ENCODE results near the gene BMPER.

BMPER gene

DNA sequence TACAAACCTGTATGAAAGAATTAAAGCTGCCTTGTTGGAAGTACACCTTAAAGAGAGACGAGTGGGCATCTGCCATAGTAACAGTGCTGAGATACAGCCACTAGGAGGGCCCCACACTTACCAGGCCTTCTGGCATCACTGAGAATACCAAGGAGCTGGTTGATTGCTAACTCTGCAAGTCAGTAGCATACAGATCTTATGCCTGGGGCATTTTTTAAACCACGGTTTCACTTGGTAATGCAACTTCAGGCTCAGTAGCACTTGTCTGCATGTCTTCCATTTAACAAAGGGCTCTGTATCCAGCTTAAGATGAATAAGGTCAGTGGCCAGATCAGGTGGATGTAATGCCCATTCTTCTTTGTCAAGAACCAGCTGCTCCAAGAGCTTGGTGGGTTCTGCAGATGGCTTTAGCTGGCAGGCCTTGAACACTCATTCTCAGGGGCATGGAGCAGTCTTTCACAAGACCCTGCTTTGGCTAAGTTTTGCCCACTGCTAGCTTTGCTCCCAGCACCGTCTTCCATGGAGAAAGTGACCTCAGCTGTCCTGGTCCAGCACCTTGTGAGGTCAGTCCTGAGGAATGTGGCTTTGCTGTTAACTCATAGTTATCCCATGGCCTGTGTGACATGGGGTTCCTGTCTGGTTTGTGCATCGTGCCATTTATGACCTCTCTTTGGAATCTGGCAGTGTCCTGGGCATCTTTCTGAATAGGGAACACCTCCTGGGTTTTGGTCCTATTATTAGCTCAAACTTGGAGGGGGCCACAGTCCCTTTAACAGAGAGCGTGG lies 68.1 kb downstream of the BMPER start:
- no peak for DNase-seq

DNA sequence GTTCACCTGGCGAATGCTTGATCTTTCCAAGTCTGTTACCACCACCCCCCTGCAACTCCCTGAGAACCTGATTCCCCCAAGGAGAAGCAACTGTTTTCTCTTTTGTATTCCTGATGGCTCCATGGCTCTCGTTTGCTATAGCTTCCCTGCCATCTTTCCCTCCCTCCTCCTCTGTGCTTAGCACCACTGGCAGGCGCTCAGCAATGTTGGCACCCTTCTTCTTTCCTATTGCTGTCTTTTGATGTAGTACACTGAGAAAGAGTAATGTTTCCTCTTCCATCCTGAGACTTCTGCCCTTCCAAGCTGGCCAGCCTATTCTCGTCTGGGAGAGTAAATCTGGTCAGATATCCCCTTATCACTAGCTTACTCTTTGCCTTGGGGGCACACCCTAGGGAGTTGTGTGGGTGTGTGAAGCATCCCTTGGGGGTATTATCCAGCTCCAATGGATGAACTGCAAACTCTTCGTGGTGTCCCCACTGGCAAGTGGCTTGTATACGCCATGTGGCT lies 74.0 kb downstream of the BMPER start:
- no peak for DNase-seq

DNA sequence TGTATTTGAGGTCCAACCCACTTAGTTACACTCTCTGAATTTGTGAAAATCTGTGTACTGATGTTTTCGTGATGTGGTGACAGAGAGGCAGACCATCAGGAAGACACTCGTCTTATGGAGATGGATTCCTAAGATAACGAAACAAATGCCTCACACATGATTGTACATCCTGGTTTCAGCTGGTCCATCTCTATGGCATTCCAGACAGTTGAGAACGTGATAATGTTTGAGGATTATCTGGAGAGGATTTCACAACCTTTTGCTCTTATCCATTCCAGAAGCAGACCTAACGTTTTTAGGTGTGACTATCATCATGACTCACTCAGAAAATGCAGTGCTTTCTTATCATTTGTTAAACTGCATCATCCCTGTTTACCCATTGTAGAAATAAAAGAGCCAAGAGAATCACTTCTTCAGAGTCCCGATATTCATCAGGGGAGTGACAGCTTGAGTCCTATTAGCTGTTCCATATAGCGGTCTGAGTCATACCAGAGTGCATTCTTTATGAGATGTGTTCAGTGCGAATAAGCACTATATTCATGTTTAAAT lies 74.5 kb downstream of the BMPER start:
- DNase-seq = no peak

DNA sequence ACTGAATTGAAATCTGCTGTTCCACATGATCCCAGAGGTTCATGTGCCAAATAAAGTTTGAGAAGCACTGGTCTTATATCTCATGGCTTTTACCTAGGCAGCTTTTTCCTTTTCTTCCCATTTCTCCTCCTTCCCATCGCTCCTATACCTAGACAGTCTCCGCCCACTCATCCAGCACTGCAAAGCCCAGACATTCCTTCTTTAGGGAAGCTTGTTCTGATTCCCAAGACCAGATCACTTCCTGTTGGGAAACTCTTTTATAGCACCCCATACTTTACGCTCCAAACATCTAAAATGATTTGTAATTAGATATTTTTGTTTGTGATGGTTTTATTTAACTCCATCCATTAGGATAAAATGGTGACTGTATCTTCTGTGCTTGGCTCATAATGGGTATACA lies 75.9 kb downstream of the BMPER start:
- no peak for DNase-seq

DNA sequence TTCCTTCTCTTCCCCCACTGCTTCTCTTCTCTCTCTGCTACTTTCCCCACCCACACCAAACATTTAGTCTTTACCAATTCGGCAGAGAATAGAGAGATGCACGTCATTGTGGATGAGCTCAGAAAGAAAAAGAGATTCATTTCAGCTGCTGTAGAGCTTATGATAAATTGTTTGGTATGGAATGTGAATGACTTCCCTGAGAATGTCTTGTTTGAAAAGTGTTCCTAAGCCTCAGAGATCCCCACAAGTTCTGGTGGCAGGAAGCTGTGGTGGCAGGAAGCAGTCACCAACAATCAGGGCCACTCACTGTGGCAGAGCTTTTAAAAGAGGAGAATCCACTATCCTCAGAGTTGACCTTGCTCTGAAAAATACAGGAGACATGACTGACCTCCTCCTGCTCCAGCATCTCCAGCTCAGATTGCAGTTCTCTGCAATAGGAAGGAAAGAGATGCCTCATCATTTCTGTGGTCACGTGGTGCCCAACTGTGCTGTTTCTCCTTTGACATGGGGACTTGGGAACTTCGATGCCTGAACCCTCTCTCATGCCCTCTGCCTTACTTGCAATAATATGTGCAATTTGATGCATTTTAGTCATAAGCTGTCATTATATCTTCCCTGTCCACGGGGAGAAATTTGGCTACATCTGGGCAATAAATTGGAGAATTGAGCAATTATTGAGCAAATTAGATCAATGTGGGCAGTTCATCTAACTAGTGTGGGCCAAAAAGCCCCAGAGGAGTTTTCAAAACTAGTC lies 76.5 kb downstream of the BMPER start:
- DNase-seq = no peak

DNA sequence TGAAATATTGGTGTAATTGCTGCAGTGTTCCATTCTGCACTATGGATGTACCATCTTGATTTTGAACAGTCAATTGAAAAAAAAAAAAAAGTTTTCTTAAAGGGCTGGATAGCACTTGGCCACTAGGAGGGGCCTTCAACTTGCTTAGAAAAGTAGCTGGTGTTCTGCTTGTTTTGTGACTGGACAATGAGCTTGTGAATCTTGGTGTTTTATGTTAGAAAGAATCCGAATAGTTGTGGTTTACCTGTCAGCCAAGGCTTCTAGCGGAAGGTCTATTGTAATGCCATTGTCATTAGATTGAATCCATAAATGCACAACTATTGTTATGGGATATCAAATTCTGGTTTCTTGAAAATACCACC lies 77.1 kb downstream of the BMPER start:
- no peak for DNase-seq

DNA sequence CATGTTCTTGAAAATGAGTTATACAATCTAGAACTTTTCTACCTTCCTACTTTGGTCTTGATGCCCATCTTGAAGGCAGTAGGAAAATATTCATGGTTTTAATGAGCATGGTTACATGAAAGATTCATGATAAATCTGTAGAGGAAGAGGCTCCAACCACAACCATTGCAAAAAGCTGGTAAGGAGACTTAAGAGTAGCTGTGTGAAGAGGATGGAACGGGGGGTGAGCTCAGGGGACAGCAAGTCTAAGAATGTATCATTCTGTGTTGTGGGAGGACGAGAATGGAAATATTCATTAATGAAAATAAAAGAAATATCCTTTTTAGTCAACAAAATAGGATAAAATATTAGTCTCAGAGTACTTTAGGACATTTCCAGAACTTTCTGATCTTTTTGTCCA lies 81.1 kb downstream of the BMPER start:
- no peak for DNase-seq

DNA sequence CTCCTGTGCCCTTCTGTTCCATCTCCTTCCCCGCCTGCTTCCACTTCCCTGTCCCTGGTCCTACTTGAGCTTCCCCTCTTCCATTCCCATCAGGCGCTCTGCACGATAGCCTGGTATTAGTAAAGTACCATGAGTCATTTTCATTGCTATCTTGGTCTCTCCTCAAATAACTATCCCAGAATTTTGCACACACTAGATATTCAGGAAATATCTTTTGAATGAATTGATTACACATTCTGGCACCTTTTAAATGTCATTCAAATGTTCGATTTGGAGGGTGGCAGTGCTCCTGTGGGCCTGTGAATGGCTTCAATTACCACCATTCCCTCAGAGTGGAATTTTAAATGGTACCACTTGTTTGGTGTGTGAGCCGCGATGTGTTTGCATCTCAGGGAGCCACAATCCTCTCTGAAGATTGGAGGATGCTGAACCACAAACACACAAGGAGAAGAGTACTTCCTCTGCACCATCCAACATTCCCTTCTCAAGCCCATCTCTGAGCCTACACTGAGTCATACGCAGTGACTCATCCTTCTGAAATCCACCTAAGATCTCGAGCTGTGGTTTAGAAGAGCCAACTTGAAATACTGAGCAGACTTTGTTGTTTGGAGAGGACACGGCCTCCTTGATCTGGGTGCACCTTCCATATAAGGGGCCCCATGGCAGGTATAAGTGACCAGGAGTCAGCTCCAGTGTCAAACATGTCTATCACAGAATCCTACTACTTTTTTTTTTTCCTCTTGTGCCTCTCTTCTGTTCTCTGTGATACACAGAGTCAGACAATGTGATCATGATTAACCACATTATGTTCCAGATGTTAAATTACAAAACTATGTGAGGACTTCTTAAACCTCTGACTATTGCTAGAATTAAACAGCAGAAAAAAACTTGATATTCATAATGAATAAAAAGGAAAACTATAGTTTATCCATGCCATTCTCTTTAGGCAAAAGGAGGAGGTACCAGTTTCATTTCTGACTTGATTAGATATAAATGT lies 81.9 kb downstream of the BMPER start:
- no peak for DNase-seq

DNA sequence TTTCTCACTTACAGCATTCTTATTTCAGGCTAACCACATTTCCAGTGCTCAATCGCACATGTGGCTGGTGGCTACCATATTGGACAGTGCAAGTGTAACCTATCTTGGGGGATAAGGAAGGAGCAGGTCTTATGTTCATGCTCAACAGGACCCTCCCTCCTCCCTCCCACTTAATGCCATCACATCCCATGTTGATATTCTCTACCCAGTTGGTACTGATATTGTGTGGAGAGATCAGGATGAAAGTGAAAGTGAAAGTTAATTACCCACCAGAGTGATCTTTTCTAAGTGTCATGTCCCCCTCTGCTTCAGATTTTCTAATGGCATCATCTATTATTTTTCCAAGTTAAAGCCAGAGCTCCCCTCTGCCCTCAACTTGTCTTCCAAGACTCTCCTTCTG lies 91.6 kb downstream of the BMPER start:
- no peak for DNase-seq

DNA sequence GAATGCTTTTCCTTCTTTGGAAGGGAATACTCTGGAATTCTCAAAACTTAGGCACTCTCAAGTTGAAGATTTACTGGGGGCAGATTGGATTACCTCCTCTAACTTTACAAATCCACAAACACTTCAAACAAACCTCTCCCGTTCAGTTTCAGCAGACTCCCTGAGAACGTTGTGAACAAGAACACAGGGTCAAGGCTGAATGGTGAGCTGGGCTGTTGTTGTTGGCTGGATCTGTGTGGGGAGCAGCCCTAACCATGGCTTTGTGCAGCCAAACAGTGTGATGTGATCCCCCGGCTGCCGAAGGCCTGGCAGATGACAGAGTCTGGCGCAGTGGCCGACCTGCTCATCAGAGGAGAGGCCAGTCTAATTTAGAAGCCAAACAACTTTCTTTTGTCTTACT lies 93.1 kb downstream of the BMPER start:
- no peak for DNase-seq

DNA sequence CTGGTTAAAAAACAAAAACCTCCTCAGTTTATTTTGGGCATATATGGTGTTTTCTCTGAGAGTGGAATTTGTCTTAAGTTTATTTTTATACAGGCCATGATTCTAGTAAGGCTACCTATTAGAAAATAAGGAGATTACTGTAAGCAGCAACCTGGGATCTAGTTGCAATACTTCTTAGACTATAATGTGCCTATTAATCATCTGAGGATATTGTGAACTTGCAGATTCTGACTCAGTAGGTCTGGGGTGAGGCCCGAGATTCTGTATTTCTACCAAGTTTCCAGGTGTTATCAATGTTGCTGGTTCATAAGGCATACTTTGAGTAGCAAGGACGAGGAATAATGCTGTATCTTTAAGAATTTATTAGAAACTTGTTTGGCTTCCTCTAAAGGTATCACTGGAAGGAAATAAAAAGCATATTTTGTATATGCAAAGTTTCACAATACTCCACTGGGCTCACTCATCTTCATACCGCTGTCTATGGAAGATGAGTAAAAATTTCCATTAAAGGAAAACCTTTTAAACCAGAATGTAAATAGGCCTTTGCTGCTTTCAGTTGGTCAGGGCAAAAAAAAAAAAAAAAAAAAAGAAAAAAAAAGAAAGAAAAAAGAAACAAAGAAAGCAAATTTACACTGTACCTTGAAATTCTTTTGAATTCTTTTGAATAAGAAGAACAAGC lies 105.8 kb downstream of the BMPER start:
- DNase-seq = no peak

DNA sequence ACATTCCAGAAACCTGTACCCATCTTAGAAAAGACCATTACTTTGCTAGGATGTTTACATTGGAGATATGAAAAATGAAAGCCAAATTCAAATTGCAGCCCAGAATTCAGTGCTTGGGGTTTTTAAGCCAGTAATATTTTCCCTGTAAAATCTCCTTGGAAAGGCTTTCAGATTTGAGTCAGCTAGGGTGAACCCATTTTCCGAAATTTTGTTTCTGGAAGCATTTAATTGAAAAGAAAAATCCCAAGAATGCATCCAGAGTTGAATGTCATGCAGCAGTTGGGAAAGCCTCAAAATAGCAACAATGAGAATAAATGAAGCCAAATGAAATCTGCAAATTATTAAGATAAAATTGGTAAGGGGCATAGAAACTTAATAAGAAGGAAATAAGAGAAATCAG lies 106.4 kb downstream of the BMPER start:
- no peak for DNase-seq

DNA sequence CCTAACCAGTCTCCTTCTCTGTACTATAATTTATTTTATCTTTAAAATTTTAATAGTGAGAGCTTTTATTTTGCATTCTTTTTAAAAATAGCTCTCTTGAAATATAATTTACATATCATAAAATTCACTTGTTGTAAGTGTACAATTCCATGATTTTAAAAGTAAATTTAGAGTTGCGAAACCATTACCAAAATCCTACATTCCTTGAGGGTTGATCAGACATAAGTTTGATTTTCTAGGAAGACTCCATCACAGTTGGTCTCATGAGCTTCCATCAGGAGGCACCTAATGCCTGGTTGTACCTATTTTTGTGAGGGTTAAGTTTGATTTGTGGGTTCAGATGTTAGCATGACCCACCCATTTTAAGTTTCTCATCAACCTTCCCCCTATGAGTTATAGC lies 108.1 kb downstream of the BMPER start:
- DNase-seq = no peak

DNA sequence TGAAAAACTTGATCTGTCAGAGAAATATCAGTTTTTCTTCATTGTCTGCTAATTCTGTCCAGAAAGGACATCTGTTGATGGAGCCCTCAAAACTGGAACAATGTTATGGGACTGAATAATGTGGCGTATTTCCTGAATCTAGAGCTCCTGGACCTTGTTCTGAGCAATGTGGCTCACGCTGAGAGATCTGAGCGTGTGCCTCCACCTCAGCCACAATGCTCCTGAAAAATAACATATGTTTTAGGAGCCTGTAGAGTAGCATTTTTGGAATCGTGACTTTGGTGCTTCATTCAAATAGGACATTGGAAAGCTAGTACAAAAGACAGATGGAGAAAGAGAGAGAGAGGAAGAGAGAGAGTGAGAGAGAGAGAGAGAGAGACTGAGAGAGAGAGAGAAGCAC lies 110.3 kb downstream of the BMPER start:
- no peak for DNase-seq

DNA sequence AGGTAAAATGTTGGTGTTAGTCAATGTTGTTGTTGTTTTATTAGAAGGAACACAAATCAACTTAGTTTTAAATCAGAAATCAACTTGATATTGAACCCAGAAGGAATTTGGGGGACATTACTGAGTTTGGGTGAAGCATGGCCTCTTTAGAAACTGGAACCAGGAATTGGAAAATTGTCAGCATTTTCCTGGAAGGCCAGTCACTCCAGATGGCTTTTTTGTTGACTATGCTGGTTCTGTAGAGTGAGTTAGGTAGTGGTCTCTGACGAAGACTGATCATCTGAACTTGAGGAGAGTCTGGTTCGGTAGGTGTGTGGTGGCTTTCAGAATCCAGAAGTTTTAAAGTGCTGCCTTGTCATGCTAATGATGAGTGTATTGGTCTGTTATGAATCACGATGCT lies 111.5 kb downstream of the BMPER start:
- DNase-seq = no peak

DNA sequence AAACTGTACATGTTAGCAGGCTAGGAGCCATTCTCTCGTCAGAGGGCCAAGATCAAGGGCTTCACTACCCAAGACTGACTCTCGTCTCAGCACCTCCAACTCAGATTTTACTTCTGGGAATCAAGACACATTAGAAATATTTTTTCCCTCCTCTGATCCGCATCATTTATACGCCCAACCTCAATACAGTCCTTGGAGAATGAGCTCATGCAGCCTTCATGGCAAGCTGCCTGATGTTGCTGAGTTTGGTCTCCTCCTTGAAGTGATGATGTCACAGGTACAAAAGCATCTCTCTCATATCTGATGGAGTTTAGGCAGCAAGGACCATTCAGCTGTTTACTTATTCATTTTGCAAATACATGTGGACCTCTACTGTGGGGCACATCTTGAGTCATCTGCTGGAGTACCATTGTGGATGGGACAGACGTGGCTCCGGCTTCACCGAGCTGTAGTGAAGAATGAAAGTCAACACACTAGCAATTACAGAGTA lies 114.0 kb downstream of the BMPER start:
- DNase-seq = no peak

DNA sequence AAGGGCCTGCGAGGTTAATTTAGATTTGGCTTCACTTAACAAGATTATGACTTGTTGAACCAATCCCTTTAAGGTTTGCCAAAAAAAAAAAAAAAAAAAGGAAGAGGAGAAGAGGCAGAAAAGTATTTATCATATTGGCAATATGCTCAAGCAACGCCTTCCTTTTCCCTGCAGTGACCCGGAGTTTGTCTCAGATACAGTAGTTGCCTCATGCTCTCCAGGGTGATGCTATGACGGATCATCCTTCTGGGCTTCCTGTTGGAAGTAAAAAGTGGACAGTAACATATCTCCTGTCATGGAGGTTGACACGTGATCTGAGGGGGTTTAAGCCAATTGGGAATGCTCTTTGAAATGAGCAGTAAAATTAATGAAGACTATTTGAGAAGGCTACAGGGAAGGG lies 117.3 kb downstream of the BMPER start:
- DNase-seq = no peak

DNA sequence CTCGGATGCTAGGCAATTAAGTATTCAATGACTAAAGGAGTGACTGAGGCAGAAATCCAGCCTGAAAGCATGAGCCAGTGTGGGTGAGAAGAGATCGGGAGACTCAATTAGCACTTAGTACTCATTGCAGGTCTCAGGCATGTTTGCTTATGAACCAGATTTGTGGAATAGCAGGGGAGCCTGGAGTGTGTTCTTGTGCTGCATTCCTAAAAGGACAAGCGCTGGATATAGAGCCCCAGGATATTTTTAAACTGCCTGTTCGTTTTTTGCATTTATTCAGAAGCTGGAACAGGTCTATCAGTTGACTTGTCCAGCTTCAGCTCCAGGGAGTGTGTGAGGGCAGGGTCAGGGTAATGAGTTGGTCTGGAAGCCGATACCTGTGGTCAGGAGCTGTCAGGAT lies 120.3 kb downstream of the BMPER start:
- no peak for DNase-seq

DNA sequence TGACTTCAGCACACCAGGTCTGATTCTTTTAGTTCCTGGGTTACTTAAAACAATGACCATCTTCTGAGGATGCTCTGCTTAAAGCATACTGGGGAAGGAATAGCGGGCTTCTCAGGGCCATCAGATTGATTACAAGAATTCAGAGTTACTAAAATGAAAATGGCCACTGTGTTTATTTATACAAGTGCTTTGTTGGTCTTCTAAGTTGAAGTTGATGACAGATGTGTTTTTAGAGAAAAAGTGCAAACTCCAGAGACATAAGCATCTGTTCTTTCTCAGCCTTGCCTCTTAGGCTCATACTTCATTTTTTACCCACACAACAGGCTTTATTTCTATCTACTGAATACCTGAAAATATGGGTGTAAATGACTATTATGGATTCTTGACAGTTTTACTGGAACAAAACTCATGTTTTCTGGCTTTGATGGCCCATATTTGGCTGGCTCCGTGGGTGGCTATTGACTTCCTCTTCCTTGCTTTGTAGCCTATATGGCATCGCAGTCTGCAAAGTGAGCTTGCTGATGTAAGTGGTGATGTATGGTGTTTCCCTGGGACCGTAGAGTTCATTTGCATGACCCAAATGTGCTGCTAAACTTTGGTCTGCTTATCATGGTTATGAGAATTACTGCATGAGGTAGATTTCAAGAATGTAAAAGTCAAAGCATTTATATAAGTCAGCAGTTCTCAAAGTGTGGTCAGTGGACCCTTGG lies 121.3 kb downstream of the BMPER start:
- no peak for DNase-seq

DNA sequence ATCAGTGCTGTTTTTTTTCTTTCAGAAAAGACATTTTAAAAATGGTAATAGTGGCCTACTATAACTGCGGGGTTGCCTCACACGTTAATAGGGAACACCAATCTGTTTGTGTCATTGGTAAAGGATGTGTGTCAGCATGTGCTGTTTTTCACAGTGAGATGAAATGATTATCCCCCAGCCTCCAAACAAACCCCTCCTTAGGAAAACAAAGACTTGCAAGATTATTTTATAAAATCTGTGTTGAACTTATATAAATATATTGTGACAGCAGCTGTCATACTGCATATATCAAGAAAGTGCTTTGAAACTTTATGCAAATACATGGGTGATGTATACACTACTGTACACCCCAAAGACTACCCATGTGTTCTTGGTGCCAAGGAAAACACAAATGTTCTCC lies 125.8 kb downstream of the BMPER start:
- DNase-seq = no peak

DNA sequence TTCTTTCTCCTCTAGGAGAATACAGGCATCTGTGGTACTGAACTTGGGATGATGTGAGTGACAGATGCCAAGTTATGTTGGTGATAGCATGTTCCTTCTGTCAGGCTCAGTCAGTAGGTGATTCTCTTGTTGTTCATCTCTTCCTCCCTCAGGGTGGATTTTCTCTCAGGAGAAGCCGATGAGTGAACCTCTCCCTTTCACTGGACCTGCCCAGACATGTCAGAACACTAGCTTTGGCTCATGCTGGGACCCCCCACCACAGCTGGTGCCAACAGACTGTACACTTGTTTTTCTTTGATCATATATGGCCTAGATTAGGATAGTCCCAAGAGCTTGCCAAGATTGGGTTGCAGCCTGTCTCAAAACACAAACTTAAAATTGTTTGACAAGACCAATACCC lies 129.4 kb downstream of the BMPER start:
- DNase-seq = no peak
